ENCODE measurements around the gene MUCL3.
A peak's percentile ranks its signal among the peaks of the same experiment; 100 is the strongest.
"Not testable (repeated sequence)": the region's sequence is repeated elsewhere in the genome, so short reads cannot be mapped to it uniquely, and the experiment has no call there.

MUCL3 gene

DNA sequence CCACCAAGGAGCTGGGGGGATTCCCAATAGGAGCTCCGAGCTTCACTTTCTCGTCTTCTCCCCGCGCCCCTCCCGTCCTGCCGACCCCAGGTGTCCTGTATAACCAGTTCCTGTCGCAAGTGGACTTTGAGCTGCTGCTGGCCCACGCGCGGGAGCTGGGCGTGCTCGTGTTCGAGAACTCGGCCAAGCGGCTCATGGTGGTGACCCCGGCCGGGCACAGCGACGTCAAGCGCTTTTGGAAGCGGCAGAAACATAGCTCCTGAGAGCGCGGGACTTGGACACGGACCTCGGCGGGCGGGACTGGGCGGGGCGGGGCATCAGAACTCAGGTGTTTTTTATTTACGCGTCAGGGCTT, 27.1 kb upstream of the MUCL3 start:
- DNase-seq (ENCODE audit: low read depth in 2 of 2): no peak

GRCh38 chr6:30914076-30914853, 26.5 kb upstream of the MUCL3 start, which contains the start of gene VARS2:
TSS of gene VARS2 (plus strand) at chr6:30914238. CDS start at chr6:30914837, 599 bp downstream.
- peak; percentile 84 to 85 for DNase-seq (ENCODE audit: low read depth in 2 of 2)

DNA sequence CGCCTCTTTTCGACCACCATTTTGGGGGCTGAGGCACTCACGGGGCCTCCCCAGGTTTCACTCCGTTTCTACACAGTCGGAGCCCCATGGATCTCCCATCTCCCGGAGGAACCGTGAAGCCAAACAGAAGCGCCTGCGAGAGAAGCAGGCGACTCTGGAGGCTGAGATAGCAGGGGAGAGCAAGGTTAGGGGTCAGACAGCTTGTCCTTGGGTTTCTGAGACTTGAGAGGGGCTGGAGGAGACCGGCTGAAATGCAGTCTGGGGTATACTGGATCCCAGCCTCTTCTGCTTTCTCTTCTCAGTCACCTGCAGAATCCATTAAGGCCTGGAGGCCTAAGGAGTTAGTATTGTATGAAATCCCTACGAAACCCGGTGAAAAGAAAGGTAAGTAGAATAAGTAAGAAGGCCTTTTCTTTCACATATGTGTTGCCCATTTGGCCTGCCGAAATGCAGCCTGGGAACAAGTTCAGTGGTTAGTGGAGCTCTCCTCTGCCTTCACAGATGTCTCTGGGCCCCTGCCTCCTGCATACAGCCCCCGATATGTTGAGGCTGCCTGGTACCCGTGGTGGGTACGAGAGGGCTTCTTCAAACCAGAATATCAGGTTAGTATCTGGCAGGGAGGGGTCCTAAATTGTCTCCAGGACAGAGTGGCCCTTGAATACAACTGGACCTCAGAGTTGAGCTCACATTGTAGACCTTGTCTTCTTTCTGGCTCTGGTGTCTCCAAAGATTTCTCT, 25.8 kb upstream of the MUCL3 start:
- no peak for DNase-seq (ENCODE audit: low read depth in 2 of 2)

- peak; percentile 44 to 54 for DNase-seq (ENCODE audit: low read depth in 2 of 2)
These were observed 25.2 kb upstream of the MUCL3 start for GRCh38 chr6:30915591-30915946.

- no peak for DNase-seq (ENCODE audit: low read depth in 2 of 2)
These were observed 23.7 kb upstream of the MUCL3 start for GRCh38 chr6:30917041-30917440.

GRCh38 chr6:30917487-30917886, 23.3 kb upstream of the MUCL3 start:
- no peak for DNase-seq (ENCODE audit: low read depth in 2 of 2)

DNA sequence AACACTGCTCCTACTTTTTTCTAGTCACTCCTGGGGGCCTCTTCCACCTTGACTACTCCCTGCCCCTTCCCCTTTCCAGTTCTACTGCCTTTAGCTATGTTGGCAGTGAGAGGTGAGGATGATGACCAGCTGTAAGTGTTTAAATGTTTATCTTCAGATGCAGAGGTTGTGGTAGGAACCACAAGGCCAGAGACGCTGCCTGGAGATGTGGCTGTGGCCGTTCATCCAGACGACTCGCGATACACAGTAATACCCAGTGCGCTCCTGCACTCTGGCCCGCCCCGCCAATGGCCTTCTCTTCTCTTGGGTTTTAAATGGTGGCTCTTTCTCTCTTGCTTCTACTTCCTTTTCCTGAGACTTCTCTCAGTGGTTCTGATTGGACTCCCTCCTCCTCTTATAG, 22.1 kb upstream of the MUCL3 start:
- DNase-seq (ENCODE audit: low read depth in 2 of 2): no peak

GRCh38 chr6:30922447-30922852, 18.3 kb upstream of the MUCL3 start:
- DNase-seq (ENCODE audit: low read depth in 2 of 2): no peak

- DNase-seq (ENCODE audit: low read depth in 2 of 2): not testable (repeated sequence)
These were observed 16.6 kb upstream of the MUCL3 start for GRCh38 chr6:30924040-30924627.

- no peak for DNase-seq (ENCODE audit: low read depth in 2 of 2)
These were observed 14.1 kb upstream of the MUCL3 start for GRCh38 chr6:30926644-30927043.

DNA sequence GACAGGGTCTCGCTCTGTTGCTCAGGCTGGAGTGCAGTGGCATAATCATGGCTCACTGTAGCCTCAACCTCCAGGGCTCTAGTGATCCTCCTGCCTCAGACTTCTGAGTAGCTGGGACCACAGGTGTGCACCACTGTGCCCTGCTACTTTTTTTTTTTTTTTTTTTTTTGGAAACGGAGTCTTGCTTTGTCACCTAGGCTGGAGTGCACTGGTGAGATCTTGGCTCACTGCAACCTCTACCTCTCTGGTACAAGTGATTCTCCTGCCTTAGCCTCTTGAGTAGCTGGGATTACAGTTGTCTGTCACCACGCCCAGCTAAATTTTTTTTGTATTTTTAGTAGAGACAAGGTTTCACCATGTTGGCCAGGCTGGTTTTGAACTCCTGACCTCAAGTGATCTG, 13.7 kb upstream of the MUCL3 start:
- DNase-seq (ENCODE audit: low read depth in 2 of 2): not testable (repeated sequence)

- no peak for DNase-seq (ENCODE audit: low read depth in 2 of 2)
These were observed 12.1 kb upstream of the MUCL3 start for GRCh38 chr6:30928677-30929076.

GRCh38 chr6:30930506-30930905, 10.3 kb upstream of the MUCL3 start:
- DNase-seq (ENCODE audit: low read depth in 2 of 2): no peak

DNA sequence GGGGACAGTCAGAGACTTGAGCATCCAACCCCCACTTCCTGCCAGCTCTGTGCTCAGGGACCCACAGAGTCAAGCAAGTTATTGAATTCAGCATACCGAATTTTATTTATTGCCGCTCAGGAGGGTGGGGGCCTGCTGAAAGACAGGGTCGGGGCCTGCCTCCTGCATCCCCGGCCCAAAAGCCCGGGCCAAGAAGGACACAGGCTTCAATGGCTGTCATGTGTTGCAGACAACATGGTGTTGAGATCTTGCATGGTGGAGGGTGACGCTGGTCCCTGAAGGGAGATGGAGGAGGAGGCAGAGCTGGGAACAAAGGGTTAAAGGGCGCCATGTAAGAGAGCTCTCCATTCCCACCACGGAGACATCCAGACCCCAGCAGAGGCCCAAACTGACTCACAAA, 9.5 kb upstream of the MUCL3 start:
- no peak for DNase-seq (ENCODE audit: low read depth in 2 of 2)

- DNase-seq (ENCODE audit: low read depth in 2 of 2): no peak
These were observed 8.7 kb upstream of the MUCL3 start, which contains the start of gene SFTA2 for GRCh38 chr6:30931969-30932645. TSS of gene SFTA2 (minus strand) at chr6:30932170. CDS start at chr6:30932096, 74 bp downstream.

- DNase-seq (ENCODE audit: low read depth in 2 of 2): no peak
These were observed 8.0 kb upstream of the MUCL3 start for GRCh38 chr6:30932665-30933365.

DNA sequence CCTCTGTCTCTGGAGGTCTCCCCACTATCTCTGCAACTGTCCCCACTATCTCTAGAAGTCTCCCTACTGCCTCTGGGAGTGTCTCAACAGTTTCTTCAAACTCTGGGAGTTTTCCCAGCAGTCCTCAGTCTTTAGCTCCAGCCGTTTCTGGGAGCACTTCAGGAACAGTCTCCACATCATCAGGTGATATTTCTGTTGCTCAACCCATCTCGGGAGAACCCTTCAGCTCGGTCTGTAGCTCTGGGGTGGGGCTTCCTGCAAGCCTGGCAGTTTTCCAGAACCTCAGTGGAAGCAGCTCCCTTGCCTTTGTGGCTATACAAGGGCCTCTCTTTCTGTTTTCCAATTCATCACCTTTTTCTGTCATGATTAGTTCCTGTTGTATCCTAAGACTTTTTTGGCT, 5.8 kb upstream of the MUCL3 start:
- DNase-seq (ENCODE audit: low read depth in 2 of 2): no peak

DNA sequence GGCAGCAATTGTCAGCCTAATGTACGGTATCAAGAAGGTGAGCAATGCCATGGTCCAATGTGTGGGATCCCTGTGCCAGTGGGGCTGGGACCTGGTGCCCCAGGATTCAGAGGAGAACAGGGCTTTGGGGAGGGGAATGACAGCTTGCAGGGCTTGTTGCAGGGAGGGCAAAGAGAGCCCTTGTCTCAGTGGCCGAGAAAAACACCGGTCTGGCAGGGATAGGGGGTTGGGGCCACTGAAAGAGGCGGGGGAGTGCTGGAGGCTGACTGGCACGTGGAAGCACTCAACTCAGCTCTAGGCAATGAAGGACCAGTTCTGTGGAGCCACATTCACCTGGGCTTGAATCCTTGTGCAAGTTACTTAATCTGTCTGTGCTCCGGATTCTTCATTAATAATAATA, 3.5 kb upstream of the MUCL3 start:
- no peak for DNase-seq (ENCODE audit: low read depth in 2 of 2)

DNA sequence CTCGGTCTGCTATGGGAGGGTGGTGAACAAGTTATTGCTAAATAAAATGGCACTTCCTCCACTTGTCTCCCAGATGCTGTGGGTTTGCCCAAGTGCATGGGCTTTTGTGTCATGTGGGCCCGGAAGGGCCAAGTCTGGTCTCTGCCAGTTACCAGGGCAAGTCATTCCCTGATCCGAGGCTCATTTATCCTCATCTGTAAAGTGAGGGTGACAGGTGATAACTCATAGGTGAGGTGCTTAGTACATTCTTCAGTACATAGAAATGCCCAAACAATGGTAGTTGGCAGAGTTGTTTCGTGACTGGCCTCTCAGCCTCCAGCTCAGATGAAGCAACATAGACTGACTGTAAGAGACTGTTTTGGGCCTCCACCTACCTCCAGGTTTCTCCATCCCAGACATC, 2.0 kb upstream of the MUCL3 start:
- DNase-seq (ENCODE audit: low read depth in 2 of 2): no peak

DNA sequence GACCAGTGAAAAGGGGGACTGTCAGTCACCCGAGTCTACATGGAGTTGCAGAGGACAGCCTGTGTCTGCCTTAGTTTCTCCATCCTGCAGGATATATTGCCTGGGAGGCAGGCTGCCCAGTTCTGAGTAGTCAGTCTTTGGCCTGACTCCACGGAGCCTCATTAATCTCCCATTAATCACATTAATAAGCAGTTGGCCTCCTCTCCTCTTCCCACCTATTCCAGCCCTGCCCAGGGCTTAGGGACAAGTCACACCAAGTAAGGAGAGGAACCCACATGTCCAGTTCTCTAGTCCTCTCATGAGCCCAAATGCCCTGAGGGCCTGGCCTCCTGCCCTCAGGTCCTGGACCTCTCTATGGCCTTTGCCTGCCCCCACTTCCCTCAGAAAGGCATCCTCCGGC, 1.3 kb upstream of the MUCL3 start:
- DNase-seq (ENCODE audit: low read depth in 2 of 2): no peak

DNA sequence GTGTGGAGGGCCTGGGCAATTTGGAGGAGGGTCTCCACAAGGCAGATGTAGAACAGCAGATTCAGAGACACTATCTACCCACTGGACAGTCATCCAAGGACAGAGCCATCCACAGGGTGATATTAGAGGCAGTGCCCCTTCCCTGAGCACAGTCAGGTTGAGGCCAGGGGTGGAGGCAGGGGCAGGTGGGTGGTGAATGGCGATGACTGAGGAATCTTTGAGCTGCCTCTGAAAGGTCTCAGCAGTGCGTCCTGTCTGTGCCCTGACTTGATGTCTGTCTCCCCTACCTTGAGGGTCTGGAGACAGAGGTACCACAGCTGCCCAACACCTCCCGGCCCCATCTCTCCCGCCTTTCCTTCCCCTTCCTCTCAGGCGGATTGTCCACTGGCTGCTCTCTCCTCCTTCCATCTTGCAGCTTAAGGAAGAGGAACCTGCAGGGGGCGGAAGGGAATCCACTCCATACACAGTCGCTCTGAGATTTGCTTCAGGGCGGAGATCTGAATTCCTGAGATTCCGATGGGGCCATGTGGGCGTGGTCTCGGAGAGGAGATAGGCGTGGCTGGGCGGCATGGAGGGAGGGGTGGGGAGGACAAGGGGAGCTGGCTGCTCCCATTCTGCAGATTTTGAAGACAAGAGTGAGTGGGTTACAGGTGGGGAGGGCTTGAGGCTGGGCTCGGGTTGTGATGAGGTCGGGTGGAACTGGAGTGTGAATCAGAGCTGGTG, 1.7 kb downstream of the MUCL3 start:
- DNase-seq (ENCODE audit: low read depth in 2 of 2): peak; percentile 66 to 69

Measured in fibroblast of skin of left quadriceps (primary cell).